ENCODE data around the gene PTPN14.
"Not testable (repeated sequence)": the region's sequence is repeated elsewhere in the genome, so short reads cannot be mapped to it uniquely, and the experiment has no call there.

The PTPN14 gene

GRCh38 chr1:214551436-214552173 is at the start of gene PTPN14:
Gene PTPN14, minus strand, starts transcription at chr1:214551602. Its CDS starts 86,799 bp downstream, at chr1:214464803.
- DNase-seq (ENCODE audit: insufficient read length, low spot score), result no peak
- FAIRE-seq, result no peak

- no peak for FAIRE-seq
- DNase-seq (ENCODE audit: insufficient read length, low spot score), result no peak
Measured at GRCh38 chr1:214593158-214593557, 41.8 kb upstream of the PTPN14 start.

GRCh38 chr1:214591918-214592317 is 40.5 kb upstream of the PTPN14 start:
- FAIRE-seq, result not testable (repeated sequence)

GRCh38 chr1:214590696-214591095 is 39.3 kb upstream of the PTPN14 start:
- DNase-seq (ENCODE audit: insufficient read length, low spot score), result no peak
- FAIRE-seq, result no peak

More at GRCh38 chr1:214591918-214592317, 40.5 kb upstream of the PTPN14 start:
- not testable (repeated sequence) for DNase-seq (ENCODE audit: insufficient read length, low spot score)

- DNase-seq (ENCODE audit: insufficient read length, low spot score) (no peak), FAIRE-seq (no peak)
Measured at GRCh38 chr1:214588963-214589597, 37.7 kb upstream of the PTPN14 start.

GRCh38 chr1:214587165-214587564 is 35.8 kb upstream of the PTPN14 start:
- no peak for FAIRE-seq

GRCh38 chr1:214586621-214587020 is 35.2 kb upstream of the PTPN14 start:
- no peak for DNase-seq (ENCODE audit: insufficient read length, low spot score)
- no peak for FAIRE-seq

More at GRCh38 chr1:214587165-214587564, 35.8 kb upstream of the PTPN14 start:
- no peak for DNase-seq (ENCODE audit: insufficient read length, low spot score)

GRCh38 chr1:214584805-214585766 is 33.7 kb upstream of the PTPN14 start:
- FAIRE-seq, result no peak
- no peak for DNase-seq (ENCODE audit: insufficient read length, low spot score)

- DNase-seq (ENCODE audit: insufficient read length, low spot score) (no peak), FAIRE-seq (no peak)
Measured at GRCh38 chr1:214583824-214584554, 32.6 kb upstream of the PTPN14 start.

- FAIRE-seq (no peak), DNase-seq (ENCODE audit: insufficient read length, low spot score) (no peak)
Measured at GRCh38 chr1:214583113-214583512, 31.7 kb upstream of the PTPN14 start.

GRCh38 chr1:214582289-214582891 is 31.0 kb upstream of the PTPN14 start:
- FAIRE-seq, result no peak

GRCh38 chr1:214581785-214582184 is 30.4 kb upstream of the PTPN14 start:
- DNase-seq (ENCODE audit: insufficient read length, low spot score), result no peak
- FAIRE-seq, result no peak

More at GRCh38 chr1:214582289-214582891, 31.0 kb upstream of the PTPN14 start:
- no peak for DNase-seq (ENCODE audit: insufficient read length, low spot score)

GRCh38 chr1:214579183-214579582 is 27.8 kb upstream of the PTPN14 start:
- FAIRE-seq, result no peak
- no peak for DNase-seq (ENCODE audit: insufficient read length, low spot score)

- not testable (repeated sequence) for FAIRE-seq; DNase-seq (ENCODE audit: insufficient read length, low spot score)
Measured at GRCh38 chr1:214576120-214576519, 24.7 kb upstream of the PTPN14 start.

- DNase-seq (ENCODE audit: insufficient read length, low spot score) (no peak), FAIRE-seq (no peak)
Measured at GRCh38 chr1:214574598-214575411, 23.4 kb upstream of the PTPN14 start.

GRCh38 chr1:214573386-214574318 is 22.2 kb upstream of the PTPN14 start:
- DNase-seq (ENCODE audit: insufficient read length, low spot score) (no peak), FAIRE-seq (no peak)

- no peak for DNase-seq (ENCODE audit: insufficient read length, low spot score)
- no peak for FAIRE-seq
Measured at GRCh38 chr1:214571281-214571680, 19.9 kb upstream of the PTPN14 start.

- FAIRE-seq (no peak), DNase-seq (ENCODE audit: insufficient read length, low spot score) (no peak)
Measured at GRCh38 chr1:214570442-214570841, 19.0 kb upstream of the PTPN14 start.

Data from GM19239 (cell line).